Dermis blood vessel endothelial cell (primary cell): ENCODE results near the gene IMPDH2. TPM values are rescaled to one million over a fixed set of nuclear protein-coding genes. Genes with fewer than 3 reads are reported as not detected.
A peak's percentile ranks its signal among the peaks of the same experiment; 100 is the strongest.

Experiments used
- DNase-seq: peaks from one replicate; pipeline ENCODE4 v3.0.0; 2010
- total RNA-seq: library from RNA; depleted of rRNA; stranded (reverse); fragments of >200 nt; gene quantifications from 2 replicates; pipeline ENCODE4 v1.2.3, GENCODE V29; 2014

The IMPDH2 gene
- total RNA-seq, 1 donor from 2014 or later: 145 TPM

DNA sequence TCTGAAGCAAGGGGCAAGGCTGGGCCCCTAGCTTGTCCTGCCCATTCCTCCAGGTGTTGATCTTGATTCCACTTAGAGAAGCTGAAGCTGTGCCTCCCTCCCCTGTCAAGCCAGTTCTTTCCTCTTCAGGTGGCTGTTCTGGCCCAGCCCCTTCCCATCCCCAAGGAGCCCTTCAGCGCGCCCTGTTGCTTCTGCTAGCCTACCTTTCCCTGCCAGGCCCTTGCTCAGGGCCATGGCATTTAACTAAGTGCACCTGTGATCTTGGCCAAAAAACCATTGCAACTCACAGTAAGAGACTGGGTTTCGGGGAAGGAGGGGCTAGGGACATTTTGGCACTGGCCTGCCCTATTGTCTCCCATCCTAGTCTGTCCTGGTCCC, 23.9 kb downstream of the IMPDH2 start:
- no peak for DNase-seq

DNA sequence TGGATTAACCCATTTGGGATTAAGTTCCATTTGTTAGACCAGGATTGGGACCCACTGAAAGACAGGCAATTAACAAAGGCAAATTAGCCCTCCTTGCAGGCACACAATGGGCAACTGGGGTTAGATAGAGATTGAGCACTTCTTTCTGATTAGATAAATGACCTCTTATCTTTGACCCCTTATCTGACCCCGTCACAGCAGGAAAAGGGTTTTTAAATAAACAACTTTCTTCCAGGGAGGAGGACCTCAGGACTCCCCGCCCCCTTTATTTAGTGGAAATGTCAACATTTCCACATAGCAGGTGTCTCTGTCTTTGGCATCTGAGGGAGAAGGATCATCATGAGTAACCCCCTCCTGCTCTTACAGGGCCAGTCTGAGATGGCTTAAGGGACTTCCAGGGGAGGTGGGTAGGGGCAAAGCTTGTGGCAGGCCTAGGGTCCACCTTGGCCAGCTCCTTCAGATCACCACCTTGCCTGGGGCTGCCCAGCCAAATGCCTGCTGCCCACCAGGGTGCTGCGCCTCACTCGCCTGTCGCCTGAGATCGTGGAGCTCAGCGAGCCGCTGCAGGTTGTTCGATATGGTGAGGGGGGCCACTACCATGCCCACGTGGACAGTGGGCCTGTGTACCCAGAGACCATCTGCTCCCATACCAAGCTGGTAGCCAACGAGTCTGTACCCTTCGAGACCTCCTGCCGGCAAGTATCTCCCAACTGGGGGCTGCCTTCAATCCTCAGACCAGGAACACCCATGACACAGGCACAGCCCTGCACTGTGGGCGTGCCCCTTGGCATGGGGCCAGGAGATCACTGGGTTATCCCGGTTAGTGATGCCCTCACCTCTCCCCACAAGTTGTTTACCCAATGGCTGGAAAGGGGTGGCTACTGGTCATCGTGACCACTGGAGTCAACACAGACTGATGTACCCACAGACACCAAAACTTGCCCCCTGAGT, 24.6 kb downstream of the IMPDH2 start:
- no peak for DNase-seq

DNA sequence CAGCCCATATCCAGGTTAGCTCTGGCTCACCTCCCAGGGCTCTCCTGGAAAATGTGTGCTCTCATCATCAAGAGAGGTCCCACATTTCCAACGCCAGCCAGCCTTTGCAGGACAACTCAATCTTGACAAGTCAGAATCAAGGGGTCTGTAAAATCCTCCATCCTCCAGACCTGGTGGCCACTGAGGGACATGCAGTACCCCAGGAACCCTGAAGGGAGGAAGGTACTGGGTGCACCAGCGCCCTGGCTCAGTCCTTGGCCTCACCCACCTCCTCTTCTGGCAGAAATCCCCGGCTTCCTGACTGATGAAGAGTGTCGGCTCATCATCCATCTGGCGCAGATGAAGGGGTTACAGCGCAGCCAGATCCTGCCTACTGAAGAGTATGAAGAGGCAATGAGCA, 28.0 kb downstream of the IMPDH2 start:
- no peak for DNase-seq

DNA sequence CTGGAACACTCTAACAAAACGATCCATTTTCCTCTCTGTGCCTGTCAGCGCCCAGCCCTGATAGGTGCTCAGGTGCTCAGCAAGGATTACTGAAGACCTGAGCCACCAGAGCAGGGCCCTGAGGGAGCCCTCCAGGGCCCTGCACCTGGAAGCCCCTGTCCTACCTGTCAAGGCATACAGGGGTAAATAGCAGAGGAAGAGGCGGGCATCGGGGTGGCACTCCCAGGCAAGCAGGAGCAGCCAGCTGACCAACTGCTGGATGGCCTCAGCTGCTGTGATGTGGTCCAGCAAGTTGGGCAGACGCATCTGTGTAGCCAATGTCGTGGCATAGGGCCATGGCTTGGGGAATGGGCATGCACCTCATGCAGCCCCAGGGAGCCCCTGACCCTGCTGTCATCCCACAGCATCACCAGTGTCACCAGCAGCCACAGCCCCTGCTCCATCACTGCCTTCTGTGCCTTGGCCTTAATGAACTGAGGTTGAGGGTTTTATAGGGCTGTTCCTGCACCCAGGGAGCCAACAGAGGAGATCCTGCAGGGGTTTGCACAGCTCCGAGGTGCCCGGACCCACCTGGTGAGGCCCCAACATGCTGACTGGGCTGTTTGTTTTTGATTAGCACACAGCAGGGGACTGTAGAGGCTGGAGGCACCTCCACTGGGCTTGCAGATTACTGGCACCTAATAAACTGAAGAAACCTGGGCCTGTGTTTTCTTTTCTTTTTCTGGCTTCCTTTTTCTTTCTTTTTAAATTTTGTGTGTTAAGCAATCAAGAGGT, 29.9 kb downstream of the IMPDH2 start:
- DNase-seq: no peak

DNA sequence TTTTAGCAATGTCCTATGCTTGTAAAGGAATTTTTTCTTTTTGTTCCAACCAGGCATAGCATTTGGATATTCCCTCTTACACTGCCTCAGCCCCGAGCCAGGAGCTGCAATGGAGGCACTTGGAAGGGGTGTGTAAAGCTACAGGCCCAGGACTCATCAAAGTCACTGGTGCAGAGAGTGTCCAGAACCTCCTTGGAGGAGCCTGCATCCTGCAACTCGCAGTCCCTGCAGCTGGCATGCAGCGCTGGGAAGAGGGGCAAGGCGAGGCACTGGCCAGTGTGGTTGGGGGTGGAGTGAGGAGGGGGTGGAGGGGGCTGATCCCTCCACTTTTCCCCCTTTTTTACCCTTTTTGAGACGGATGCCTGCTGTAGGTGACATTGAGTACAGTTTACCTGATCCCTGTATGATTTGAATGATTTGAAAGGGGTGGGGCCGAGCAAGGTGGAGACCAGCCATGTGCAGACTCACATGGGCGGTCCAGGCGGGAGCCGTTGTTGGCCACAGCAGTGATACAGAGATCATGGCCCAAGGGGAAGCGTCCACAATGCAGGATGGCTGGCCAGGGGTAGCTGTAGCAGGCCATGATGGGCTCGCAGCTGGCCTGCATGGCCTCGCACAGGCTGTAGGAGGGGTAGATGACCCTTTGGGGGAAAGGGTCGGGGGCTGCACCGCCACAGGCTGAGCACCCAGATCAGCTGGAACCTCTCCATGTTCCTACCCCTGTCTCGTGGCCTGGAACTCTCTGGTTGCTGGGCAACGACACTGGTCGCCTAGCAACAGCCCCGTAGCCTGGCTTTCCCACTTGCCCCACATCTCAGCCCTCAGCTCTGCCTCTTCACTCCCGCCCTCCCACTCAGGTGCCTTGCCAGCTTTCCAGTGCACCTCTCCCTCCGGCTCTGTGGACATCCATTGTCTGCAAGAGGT, 31.2 kb downstream of the IMPDH2 start:
- no peak for DNase-seq

DNA sequence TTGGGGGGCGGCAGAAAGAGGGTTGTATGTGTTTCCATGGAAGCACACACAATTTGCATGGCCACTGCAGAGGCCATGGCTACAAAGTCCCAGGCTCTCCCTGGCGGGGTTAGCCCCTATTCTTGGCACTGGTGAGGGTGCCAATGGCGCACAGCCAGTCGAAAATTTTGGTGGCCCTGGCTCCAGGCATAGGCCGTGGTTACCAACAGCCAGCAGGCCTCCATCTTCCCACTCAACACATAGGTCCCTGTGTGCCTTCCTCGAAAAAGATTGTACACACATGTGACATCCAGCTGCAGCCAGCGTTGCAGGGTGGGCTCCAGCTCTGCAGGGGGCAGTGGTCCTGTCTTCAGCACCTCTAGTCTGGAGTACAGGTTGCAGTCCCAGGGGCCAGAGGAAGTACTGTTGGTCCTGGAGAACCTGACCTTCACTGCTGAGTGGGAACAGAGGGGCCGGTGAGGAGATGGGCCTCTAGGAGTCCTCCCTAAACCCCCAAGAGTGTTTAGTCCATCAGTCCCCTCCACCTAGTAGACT, 32.0 kb downstream of the IMPDH2 start:
- DNase-seq: no peak

DNA sequence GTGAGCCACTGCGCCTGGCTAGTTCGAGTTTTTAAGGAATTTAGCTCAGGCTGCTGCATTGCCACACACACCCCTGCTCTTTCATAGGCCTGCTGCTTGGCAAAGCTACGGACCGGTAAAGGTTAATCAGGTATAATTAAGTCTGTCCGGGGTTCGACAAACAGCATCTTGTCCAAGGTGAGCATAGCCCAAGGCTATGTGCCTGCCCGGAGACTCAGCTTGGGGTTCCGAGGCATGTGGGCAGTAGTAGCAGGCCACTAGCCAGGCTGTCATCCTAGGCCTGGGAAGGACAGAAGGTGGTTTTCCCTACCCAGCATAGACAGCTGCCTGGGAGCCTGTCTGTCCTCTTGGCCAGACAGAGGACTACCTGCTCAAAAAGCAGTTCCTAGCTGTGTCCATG, 32.6 kb downstream of the IMPDH2 start:
- DNase-seq: no peak

DNA sequence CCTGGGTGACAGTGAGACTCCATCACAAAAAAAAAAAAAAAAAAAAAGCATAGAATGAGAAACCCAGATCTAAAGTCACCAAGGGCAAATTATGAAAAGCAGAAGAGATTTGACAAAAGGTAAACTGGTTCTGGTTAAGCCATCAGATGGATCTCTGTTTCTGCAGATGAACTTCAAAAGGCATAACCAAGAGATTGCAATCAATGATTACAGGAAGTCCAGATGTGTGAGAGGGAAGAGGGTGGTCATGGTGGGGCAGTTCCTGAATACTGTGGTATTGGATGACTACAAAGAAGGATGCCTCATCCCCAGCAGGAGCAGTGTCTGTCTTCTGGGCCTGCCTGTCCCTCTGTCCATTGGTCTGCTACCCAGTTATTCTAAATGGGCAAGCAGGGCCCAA, 35.4 kb downstream of the IMPDH2 start:
- no peak for DNase-seq

DNA sequence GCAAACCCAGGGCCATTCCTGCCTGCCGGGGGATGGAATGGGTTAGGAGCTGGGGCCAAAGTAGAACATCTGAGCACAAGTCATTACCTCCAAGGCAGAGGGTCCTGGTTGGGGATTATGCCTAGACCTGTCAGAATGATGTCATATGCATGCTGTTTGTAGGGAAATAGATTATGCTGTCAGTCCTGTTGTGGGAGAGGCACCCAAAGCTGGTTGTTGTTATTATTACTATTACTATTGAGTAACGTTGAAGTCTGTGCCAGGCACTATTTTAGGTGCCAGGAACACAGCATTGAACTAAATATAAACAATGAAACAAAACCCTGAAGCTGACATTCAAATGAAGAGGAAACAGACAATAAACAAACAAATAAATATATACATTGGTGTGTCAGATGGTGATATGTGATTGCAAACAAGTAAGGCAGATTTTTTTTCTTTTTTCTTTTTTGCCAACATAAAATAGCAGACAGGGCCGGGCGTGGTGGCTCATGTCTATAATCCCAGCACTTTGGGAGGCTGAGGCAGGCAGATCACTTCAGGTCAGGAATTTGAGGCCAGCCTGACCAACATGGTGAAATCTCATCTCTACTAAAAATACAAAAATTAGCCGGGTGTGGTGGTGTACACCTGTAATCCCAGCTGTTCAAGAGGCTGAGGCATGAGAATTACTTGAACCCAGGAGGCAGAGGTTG, 37.2 kb downstream of the IMPDH2 start:
- no peak for DNase-seq

DNA sequence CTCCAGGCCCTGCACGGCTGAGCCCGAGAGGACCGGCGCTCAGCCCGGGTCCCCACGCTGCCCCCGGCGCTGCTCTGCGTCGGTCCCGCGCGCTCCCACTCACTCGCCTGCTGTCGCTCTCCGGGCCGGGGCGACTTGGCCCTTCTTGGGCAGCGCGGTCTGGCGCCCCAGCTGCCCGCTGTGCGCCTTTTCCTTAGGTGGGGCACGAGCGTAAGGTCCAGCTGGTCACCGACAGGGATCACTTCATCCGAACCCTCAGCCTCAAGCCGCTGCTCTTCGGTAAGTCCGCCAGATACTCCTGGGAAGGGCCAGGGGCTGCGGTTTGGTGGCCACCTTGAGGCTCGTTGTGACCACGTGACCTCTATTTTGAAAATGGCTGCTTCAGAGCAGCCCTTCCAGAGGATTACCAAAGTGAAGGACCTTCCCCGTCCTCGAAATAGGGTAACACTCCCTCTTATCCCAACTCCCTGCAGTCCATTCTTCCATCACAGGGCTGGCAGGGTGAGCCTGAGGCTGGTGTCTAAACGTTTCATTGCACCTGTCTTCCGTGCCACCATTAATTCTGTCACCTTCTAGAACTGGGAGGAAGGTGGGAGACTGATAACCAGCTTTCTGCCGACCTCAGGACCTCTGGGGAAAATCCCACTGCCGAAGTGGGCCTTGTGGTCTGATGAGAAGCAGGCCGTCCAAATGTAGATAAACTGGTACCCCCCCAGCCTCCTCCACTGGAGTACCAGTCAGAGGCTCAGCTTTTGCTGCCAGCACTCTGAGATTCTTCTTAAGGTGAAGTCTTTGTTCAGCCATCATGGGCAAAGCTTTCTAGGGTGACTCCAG, 38.3 kb downstream of the IMPDH2 start:
- peak; percentile 43 for DNase-seq

DNA sequence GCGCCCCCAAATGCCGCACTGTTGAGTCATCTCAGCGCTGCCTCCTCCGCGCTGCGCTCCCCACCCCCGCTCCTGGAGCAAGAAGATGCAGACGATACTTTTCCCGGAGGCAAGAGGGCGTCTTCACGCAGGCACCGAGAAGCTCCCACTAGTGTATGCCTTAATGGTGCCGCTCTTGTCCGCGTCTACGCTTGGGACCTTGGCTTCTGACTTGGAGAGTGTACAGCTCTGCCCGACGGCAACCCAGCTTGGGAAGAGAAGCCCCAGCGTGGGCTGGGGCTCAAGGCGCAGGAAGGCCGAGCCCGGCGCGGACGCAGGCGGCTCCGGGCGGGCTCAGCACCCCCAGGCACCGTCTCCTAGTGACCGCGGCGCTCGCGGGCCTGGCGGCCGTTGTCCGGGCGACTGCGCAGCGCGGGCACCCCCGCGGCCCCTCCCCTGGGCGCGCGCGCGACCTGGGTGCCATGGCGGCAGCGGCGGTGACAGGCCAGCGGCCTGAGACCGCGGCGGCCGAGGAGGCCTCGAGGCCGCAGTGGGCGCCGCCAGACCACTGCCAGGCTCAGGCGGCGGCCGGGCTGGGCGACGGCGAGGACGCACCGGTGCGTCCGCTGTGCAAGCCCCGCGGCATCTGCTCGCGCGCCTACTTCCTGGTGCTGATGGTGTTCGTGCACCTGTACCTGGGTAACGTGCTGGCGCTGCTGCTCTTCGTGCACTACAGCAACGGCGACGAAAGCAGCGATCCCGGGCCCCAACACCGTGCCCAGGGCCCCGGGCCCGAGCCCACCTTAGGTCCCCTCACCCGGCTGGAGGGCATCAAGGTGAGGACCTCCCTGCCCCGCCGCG, 39.2 kb downstream of the IMPDH2 start, which contains the start of gene P4HTM:
P4HTM (plus strand) TSS at position 446 of the 840 bp plus-strand sequence; CDS start at position 462, 16 bp downstream.
- peak; percentile 93 for DNase-seq

DNA sequence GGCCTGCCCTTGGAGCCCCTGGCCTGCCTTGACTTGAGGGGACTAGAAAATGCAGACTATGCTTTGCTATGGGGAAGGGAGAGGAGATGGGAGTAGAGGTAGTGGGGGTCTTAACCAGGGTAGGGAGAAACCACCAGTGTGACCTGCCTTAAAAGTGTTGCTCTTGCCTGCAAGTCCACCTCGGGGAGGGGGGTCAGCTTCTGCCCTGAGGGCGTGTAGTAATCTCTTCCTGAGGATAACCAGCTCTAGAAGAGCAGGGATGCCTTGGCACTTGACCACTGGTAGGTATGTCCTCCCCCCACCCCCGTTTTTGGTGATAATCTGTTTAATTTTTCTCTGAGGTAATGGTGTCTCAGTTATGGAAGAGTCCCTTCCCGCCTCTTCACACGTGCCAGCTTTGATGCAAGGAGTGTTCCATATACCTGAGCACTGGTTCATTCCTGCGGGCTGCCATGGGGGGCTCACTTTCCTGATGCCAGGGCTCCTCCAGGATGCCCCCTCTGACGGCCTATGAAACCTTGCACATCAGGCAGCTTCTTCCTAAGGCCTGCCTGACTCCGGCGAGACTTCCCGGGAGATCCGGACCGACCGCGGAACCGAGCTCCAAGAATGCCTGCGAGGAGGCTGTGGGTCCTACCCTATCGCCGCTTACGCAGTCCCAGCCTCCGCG, 39.9 kb downstream of the IMPDH2 start:
- DNase-seq: no peak

DNA sequence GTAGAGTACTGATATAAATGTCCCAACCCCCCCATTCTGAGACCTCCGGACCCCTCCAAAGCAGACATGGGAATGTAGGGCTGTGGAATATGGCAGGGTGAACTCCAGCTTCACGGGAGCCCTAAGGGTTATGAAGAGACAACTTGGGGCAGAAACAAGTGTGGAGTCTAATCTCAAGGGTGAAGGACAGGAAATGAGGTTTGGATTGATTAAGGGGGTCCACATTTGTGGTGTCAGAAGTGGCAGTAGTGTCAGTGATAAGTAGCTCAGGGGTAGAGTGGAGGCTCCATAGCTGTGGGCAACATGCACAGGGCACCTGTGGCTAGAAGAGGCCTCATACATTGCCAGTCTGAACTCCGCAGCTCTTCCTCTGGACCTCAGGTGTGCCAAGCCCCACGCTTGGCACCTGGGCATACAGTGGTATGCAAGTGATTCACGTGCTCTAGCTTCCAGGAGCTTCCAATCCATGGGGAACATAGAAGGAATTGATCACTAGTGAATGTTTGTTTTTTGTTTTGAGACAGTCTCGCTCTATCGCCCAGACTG, 43.3 kb downstream of the IMPDH2 start:
- DNase-seq: no peak

DNA sequence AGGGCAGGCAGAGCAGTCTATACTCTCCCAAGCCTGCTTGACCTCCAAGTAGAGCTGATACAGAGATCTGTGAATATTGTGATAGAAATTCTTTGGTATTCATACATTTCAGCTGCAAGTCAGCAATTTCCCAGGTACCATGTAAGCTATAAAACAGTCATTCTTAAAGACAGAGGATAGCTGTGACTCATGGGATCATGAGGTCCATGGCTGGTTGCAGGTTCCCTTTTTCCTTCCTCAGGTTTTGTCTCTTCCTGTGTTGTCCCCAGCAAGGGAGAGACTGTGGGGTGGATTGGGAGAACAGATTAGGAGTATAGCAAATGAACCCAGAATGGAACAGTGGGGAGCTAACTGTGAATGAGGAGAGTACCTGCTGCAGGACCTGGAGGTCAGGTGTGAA, 44.5 kb downstream of the IMPDH2 start:
- DNase-seq: peak; percentile 39

DNA sequence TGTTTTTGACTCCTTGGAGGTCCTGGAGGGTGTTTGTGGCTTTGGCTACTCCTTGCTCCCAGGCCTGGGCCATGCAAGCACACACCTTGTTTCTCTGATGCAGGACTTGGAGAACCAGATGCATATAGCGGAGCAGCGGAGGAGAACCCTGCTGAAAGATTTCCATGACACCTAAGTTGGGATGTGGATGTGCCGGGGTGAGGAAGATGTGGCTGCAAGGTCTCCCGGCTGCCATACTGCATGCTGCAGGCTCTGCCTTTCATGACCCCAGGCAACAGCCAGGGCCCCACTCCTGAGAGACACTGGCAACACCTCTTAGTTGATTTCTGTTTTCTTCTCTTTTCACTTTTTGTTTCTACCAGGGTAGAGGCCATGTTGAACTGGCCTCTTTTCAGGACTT, 46.1 kb downstream of the IMPDH2 start:
- no peak for DNase-seq

DNA sequence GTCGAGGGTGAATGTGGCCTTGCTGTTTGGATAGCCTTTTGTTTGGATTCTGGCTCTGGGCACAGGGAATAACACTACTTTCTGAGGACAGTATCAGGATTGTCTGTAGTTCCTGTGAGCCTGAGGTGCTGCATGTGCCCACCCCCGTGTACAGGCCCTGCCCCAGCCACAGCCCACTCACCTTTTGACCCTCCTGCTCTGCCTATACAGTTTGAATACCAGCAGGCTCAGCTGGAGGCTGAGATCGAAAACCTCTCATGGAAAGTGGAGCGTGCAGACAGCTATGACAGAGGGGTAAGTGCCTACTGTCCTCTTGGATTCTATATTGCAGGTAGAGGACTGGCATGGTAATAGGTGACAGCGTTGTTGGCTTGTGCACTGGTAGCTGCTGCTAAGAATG, 46.5 kb downstream of the IMPDH2 start:
- no peak for DNase-seq

DNA sequence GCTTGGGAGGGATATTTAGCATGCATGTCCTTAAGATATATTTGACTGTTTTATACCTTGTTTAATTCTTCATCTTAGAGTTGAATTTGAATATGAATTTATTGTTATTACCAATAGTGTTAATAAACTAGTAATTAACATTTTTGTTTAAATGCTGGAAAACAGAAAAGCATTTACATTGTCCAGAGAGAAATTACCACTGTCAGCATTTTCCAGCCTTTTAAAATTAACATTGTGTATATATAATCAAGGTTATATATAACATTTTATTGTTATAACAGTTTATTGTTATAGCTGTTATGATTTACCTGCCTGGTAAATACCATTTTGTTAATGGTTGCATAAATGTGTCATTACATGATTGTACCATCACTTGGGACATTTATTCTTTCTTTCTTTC, 47.2 kb downstream of the IMPDH2 start:
- no peak for DNase-seq

DNA sequence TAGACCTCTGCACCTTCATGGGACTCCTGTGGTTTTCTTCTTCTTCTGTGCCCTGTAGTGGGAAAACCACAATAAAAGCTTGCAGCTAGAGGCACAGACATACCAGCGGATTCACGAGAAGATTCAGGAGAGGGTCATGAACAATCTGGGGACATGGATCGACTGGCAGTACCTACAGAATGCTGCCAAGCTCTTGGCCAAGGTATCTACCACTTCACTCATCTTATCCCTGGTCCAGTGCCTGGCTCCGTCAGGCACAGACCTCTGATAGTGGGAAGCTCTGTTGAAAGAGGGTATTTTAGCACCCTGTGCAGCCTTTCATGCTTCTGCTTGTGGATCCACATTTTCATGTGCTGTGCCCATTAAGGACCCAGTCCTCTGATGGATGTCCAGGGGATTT, 48.9 kb downstream of the IMPDH2 start:
- DNase-seq: no peak

DNA sequence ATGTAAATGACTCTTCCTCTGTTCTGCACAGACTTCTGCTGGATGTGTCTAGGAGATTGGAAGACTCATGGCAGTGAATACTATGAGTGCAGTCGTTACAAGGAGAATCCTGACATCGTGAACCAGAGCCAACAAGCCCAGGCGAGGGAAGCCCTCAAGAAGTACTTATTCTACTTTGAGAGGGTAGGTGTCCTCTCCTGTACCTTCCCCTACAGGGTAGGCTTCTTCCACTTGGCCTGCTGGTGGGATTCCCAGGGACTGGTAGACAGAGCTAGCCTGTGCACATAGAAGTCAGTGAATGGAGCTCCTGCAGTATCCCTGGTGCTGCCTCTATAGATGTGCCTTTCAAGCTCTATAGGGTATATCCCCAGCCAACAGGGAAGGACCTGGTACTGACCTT, 49.7 kb downstream of the IMPDH2 start:
- DNase-seq: no peak
